ENCODE measurements around the gene CPNE7. TPM values are rescaled to one million over a fixed set of nuclear protein-coding genes. Genes with fewer than 3 reads are reported as not detected.

Gene CPNE7
- total and polyA plus RNA-seq, 2 donors (not counting 1 experiment from before 2014, with no cell fraction given), result 10.2 to 53.0 TPM

DNA sequence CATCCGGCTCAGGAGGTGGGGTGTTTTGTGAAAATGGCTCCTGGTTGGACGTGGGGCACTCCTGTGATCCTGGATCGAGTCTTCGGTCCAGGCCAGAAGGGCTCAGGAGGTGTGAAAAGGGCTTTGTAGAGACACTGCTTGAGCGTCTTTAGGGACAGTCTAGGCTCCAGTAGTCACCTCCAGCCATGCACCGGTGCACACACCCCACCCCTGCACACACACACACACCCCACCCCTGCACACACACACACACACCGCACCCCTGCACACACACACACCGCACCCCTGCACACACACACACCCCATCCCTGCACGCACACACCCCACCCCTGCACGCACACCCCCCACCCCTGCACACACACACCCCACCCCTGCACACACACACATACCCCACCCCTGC lies 62.9 kb downstream of the CPNE7 start:
- Histone ChIP-seq H2AFZ (ENCODE audit: low read length) (no peak overlapping the region), H3K27me3 (ENCODE audit: control insufficient read depth, insufficient read depth, low read length) (peaks cover 10% of the 10 kb centered on the region), H3K4me2 (ENCODE audit: extremely low read depth, insufficient read depth, low read length) (no peak overlapping the region), H3K79me2 (ENCODE audit: control insufficient read depth, insufficient read depth, low read length) (no peaks in the 10 kb centered on the region), H3K4me3 (replicated peaks in 1 of 4; ENCODE audit: control extremely low read depth in 1 of 4, insufficient read depth in 1 of 4, low read depth in 3 of 4, low read length in 4 of 4) (no peak overlapping the region), H3K9ac (ENCODE audit: insufficient read depth, low read length) (no peak overlapping the region), H3K9me3 (ENCODE audit: control insufficient read depth, insufficient read depth, low read depth, low read length) (no peaks in the 10 kb centered on the region), H4K20me1 (ENCODE audit: control insufficient read depth, extremely low read depth, insufficient read depth, low read length) (no peaks in the 10 kb centered on the region), H3K4me1 (ENCODE audit: control insufficient read depth, extremely low read depth, insufficient read depth, low read length) (peaks cover 6% of the 10 kb centered on the region), H3K36me3 (ENCODE audit: control insufficient read depth, insufficient read depth, low read length) (no peaks in the 10 kb centered on the region), H3K27ac (ENCODE audit: insufficient read depth, low read length) (no peak overlapping the region)
- no peak for TF ChIP-seq EZH2 (IDR thresholded peaks at IDR 0.05; ENCODE audit: low read length, missing control alignments)
- TF ChIP-seq, protein P1, sequence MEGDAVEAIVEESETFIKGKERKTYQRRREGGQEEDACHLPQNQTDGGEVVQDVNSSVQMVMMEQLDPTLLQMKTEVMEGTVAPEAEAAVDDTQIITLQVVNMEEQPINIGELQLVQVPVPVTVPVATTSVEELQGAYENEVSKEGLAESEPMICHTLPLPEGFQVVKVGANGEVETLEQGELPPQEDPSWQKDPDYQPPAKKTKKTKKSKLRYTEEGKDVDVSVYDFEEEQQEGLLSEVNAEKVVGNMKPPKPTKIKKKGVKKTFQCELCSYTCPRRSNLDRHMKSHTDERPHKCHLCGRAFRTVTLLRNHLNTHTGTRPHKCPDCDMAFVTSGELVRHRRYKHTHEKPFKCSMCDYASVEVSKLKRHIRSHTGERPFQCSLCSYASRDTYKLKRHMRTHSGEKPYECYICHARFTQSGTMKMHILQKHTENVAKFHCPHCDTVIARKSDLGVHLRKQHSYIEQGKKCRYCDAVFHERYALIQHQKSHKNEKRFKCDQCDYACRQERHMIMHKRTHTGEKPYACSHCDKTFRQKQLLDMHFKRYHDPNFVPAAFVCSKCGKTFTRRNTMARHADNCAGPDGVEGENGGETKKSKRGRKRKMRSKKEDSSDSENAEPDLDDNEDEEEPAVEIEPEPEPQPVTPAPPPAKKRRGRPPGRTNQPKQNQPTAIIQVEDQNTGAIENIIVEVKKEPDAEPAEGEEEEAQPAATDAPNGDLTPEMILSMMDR (conservative IDR thresholded peaks at IDR 0.05 in 1 of 2, IDR thresholded peaks at IDR 0.05 in 1 of 2; ENCODE audit: low read depth in 1 of 2, low read length in 2 of 2), result no peak
- no peak for DNase-seq (ENCODE audit: low read depth in 2 of 2)

GRCh38 chr16:89639385-89639784 lies 63.8 kb downstream of the CPNE7 start:
- H3K27ac ChIP-seq (ENCODE audit: insufficient read depth, low read length), result no peak overlapping the region
- no peak for DNase-seq (ENCODE audit: low read depth in 2 of 2)
- H3K79me2 ChIP-seq (ENCODE audit: control insufficient read depth, insufficient read depth, low read length), result no peaks in the 10 kb centered on the region

GRCh38 chr16:89641458-89642119 lies 66.0 kb downstream of the CPNE7 start:
- Histone ChIP-seq H3K4me2 (ENCODE audit: extremely low read depth, insufficient read depth, low read length) (no peak overlapping the region), H3K9ac (ENCODE audit: insufficient read depth, low read length) (no peak overlapping the region), H4K20me1 (ENCODE audit: control insufficient read depth, extremely low read depth, insufficient read depth, low read length) (no peaks in the 10 kb centered on the region), H3K36me3 (ENCODE audit: control insufficient read depth, insufficient read depth, low read length) (peaks cover 15% of the 10 kb centered on the region), H3K79me2 (ENCODE audit: control insufficient read depth, insufficient read depth, low read length) (no peaks in the 10 kb centered on the region), H2AFZ (ENCODE audit: low read length) (no peak overlapping the region), H3K4me1 (ENCODE audit: control insufficient read depth, extremely low read depth, insufficient read depth, low read length) (peaks cover 4% of the 10 kb centered on the region), H3K9me3 (ENCODE audit: control insufficient read depth, insufficient read depth, low read depth, low read length) (no peaks in the 10 kb centered on the region), H3K27ac (ENCODE audit: insufficient read depth, low read length) (no peak overlapping the region), H3K4me3 (replicated peaks in 1 of 4; ENCODE audit: control extremely low read depth in 1 of 4, insufficient read depth in 1 of 4, low read depth in 3 of 4, low read length in 4 of 4) (no peak overlapping the region), H3K27me3 (ENCODE audit: control insufficient read depth, insufficient read depth, low read length) (no peaks in the 10 kb centered on the region)
- no peak for TF ChIP-seq EZH2 (IDR thresholded peaks at IDR 0.05; ENCODE audit: low read length, missing control alignments)
- TF ChIP-seq, protein P1 (conservative IDR thresholded peaks at IDR 0.05 in 1 of 2, IDR thresholded peaks at IDR 0.05 in 1 of 2; ENCODE audit: low read depth in 1 of 2, low read length in 2 of 2), result no peak
- no peak for DNase-seq (ENCODE audit: low read depth in 2 of 2)

More at GRCh38 chr16:89639385-89639784, 63.8 kb downstream of the CPNE7 start:
- Histone ChIP-seq H3K4me1 (ENCODE audit: control insufficient read depth, extremely low read depth, insufficient read depth, low read length) (peaks cover 4% of the 10 kb centered on the region), H3K9ac (ENCODE audit: insufficient read depth, low read length) (no peak overlapping the region), H3K27me3 (ENCODE audit: control insufficient read depth, insufficient read depth, low read length) (peaks cover 5% of the 10 kb centered on the region), H2AFZ (ENCODE audit: low read length) (no peak overlapping the region), H3K9me3 (ENCODE audit: control insufficient read depth, insufficient read depth, low read depth, low read length) (no peaks in the 10 kb centered on the region), H4K20me1 (ENCODE audit: control insufficient read depth, extremely low read depth, insufficient read depth, low read length) (no peaks in the 10 kb centered on the region), H3K4me2 (ENCODE audit: extremely low read depth, insufficient read depth, low read length) (no peak overlapping the region), H3K36me3 (ENCODE audit: control insufficient read depth, insufficient read depth, low read length) (no peaks in the 10 kb centered on the region), H3K4me3 (replicated peaks in 1 of 4; ENCODE audit: control extremely low read depth in 1 of 4, insufficient read depth in 1 of 4, low read depth in 3 of 4, low read length in 4 of 4) (no peak overlapping the region)
- no peak for TF ChIP-seq EZH2 (IDR thresholded peaks at IDR 0.05; ENCODE audit: low read length, missing control alignments)
- TF ChIP-seq, protein P1 (conservative IDR thresholded peaks at IDR 0.05 in 1 of 2, IDR thresholded peaks at IDR 0.05 in 1 of 2; ENCODE audit: low read depth in 1 of 2, low read length in 2 of 2), result no peak
